D721Med (cell line): Measurements from ENCODE around the gene DNAAF2.
"Not testable (repeated sequence)": the region's sequence is repeated elsewhere in the genome, so short reads cannot be mapped to it uniquely, and the experiment has no call there.

Source experiments
- DNase-seq: peaks from one replicate; pipeline ENCODE4 v3.0.0; 2011; ENCODE audit warnings: low spot score; ENCODE audit not compliant: insufficient read length
- FAIRE-seq: peaks from 2 replicates; lab custom pipeline; 2011; peaks lifted over from hg19 to GRCh38; lab: Jason Lieb, UNC
- TF ChIP-seq, protein P1 (sequence below): IDR thresholded peaks from 2 replicates; pipeline ENCODE4 v1.5.1; 2012; ENCODE audit warnings: mild to moderate bottlenecking, control low read depth; ENCODE audit not compliant: insufficient read depth; ENCODE audit errors: missing control alignments

DNAAF2 gene, protein sequence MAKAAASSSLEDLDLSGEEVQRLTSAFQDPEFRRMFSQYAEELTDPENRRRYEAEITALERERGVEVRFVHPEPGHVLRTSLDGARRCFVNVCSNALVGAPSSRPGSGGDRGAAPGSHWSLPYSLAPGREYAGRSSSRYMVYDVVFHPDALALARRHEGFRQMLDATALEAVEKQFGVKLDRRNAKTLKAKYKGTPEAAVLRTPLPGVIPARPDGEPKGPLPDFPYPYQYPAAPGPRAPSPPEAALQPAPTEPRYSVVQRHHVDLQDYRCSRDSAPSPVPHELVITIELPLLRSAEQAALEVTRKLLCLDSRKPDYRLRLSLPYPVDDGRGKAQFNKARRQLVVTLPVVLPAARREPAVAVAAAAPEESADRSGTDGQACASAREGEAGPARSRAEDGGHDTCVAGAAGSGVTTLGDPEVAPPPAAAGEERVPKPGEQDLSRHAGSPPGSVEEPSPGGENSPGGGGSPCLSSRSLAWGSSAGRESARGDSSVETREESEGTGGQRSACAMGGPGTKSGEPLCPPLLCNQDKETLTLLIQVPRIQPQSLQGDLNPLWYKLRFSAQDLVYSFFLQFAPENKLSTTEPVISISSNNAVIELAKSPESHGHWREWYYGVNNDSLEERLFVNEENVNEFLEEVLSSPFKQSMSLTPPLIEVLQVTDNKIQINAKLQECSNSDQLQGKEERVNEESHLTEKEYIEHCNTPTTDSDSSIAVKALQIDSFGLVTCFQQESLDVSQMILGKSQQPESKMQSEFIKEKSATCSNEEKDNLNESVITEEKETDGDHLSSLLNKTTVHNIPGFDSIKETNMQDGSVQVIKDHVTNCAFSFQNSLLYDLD

DNA sequence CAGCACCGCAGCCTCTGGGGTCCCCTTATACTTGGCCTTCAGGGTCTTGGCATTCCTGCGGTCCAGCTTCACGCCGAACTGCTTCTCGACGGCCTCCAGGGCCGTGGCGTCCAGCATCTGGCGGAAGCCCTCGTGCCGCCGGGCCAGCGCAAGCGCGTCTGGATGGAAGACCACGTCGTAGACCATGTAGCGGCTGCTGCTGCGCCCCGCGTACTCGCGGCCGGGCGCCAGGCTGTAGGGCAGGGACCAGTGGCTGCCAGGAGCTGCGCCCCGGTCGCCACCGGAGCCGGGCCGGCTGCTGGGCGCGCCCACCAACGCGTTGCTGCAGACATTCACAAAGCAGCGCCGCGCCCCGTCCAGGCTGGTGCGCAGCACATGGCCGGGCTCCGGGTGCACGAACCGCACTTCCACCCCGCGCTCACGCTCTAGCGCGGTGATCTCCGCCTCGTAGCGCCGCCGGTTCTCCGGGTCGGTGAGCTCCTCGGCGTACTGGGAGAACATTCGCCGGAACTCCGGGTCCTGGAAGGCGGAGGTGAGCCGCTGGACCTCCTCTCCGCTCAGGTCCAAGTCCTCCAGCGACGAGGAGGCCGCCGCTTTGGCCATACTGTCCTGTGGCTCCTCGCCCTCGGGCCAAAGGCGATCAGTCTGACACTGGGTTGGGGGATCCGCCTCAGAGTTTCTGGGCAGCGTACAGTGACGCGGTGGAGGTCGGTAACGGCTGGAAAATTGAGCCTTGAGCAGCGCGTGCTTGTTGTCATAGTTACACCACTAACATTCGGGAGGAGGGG is at the start of gene DNAAF2:
TSS of gene DNAAF2 (minus strand) at position 698 of the 788 bp plus-strand sequence. CDS start at position 603, 95 bp downstream.
- no peak for DNase-seq
- FAIRE-seq: no peak
- TF ChIP-seq, protein P1, sequence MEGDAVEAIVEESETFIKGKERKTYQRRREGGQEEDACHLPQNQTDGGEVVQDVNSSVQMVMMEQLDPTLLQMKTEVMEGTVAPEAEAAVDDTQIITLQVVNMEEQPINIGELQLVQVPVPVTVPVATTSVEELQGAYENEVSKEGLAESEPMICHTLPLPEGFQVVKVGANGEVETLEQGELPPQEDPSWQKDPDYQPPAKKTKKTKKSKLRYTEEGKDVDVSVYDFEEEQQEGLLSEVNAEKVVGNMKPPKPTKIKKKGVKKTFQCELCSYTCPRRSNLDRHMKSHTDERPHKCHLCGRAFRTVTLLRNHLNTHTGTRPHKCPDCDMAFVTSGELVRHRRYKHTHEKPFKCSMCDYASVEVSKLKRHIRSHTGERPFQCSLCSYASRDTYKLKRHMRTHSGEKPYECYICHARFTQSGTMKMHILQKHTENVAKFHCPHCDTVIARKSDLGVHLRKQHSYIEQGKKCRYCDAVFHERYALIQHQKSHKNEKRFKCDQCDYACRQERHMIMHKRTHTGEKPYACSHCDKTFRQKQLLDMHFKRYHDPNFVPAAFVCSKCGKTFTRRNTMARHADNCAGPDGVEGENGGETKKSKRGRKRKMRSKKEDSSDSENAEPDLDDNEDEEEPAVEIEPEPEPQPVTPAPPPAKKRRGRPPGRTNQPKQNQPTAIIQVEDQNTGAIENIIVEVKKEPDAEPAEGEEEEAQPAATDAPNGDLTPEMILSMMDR: no peak

DNA sequence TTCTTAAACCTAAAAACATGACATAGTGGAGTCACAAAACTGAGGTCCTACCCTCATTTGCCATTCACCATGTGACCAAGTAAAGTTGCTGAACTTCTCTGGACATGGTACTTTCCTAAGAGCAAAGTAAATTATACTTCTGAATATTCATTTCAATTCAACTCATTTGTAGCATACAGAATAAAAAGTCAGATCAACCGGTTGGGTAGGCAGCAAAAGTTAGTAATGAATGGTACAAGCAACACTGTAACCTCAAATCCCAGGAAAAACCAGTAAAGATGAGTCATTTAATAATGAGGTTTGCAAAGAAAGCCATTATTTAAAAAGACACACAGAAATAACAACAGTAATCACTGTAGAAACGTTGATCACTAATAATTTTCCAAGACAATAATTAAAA is 44.2 kb upstream of the DNAAF2 start:
- TF ChIP-seq, protein P1: no peak
- DNase-seq (no peak), FAIRE-seq (no peak)

DNA sequence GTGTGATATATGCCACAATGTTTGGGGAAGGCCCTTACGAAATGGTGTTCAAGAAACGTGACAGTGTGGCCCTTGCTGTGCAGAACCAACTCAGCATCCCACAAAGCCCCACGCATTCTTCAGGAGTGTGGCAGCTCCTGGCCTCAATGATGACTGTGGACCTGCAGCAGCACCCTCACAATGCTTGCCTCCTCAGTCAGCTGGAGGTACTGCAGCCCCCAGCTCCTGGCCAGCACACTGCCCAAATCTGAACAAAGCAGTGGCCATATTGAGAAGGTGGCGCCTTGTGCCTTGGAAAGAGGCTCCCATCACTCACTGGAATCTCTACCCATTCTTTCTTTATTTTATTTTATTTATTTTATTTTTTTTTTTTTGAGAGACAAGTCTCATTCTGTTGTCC is 42.6 kb upstream of the DNAAF2 start:
- no peak for FAIRE-seq
- TF ChIP-seq, protein P1: no peak
- no peak for DNase-seq

DNA sequence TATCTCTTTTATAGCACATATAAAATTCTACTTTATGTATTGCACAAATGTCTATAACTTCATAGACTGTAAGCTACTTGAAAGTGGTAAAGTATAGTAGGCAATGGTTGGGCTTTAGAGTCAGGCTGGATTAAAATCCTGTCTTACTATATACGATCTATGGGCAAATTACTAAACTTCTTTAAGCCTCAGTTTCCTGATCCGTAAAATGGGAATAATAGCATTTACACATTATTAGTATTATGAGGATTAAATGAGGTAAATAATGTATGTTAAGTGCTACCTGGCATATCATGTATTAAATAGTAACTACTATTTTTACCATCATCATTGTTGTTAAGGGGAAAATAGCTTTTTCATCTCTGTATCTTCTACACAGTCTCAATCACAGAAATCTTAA is 38.5 kb upstream of the DNAAF2 start:
- TF ChIP-seq, protein P1: no peak
- FAIRE-seq (no peak), DNase-seq (no peak)

DNA sequence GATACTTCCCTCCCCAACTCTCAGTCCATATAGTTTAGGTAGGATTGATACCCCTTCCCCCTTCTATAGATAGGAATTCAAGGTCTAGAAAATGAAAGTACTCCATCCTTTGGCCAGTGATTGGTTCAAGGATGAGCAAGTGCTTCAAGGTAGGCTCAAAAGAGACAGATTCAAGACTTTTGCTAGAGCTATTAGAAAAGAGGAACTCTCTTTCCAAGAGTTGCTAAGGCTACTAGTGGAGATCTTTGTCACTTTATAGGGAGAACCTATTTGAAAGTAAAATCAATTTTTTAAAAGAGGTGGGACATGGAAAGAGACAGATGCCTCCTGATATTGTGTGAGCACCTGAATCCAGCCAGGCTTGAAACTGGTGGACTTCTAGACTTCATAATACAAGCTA is 35.4 kb upstream of the DNAAF2 start:
- FAIRE-seq: no peak
- DNase-seq: no peak
- TF ChIP-seq, protein P1: no peak

DNA sequence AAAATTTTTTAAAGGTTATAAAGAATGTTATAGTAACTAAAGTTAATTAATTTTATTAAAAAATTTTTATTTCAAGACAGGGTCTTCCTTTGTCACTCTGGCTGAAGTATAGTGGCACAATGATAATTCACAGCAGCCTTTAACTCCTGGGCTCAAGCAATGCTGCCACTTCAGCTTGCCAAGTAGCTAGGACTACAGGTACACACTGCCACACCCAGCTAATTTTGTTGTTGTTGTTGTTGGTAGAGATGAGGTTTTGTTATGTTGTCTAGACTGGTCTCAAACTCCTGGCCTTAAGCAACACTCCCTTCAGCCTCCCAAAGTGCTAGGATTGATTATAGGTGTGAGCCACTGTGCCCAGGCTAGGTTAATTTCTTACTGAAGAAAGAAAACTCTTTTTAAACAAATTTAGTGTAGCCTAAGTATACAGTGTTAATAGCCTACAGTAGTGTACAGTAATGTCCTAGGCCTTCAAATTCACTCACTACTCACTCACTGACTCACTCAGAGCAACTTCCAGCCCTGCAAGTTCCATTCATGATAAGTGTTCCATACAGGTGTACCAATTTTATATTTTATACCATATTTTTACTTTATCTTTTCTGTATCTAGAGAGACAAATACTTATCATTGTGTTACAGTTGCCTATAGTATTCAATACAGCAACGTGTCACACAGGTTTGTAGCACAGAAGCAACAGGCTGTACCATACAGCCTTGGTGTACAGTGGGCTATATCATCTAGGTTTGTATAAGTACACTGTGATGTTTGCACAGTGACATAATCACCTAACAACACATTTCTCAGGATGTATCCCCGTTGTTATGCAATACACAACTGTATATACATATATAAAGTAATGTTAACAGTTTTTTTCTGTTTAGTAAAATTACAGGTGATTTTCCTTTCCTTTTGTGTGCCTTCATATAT is 24.7 kb upstream of the DNAAF2 start:
- TF ChIP-seq, protein P1: no peak
- DNase-seq (no peak), FAIRE-seq (no peak)

DNA sequence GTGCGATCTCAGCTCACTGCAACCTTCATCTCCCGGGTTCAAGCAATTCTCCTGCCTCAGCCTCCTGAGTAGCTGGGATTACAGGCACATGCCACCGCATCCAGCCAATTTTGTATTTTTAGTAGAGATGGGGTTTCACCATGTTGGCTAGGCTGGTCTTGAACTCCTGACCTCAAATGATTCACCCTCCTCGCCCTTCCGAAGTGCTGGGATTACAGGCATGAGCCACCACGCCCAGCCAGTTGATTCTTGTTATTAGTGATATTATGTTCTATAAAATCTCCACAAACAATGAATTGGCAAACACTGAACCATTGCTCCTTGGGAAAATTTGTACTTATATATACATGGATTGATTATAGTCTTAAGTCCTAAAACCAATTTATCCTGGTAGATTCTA is 22.5 kb upstream of the DNAAF2 start:
- not testable (repeated sequence) for FAIRE-seq, DNase-seq
